BLaER1 treated with 17β-estradiol and CSF1 and Interleukin-3, amounts not matched to agents 10 nM and 100 nM (cell line): Measurements from ENCODE around the gene WT1.

ENCODE experiments used
- H3K27ac ChIP-seq, 11 experiments: shearing (Covaris generic); formaldehyde crosslinking; 2 replicates each; pipeline ENCODE4 v1.8.1; 2022
- H3K27me3 ChIP-seq, 11 experiments: shearing (Covaris generic); formaldehyde crosslinking; 2 replicates each; pipeline ENCODE4 v1.8.1; 2022
- H3K36me3 ChIP-seq, 11 experiments: shearing (Covaris generic); formaldehyde crosslinking; 2 replicates each; pipeline ENCODE4 v1.8.1; 2022
- H3K4me1 ChIP-seq, 10 experiments: shearing (Covaris generic); formaldehyde crosslinking; 2 replicates each; pipeline ENCODE4 v1.8.1; 2022
- H3K4me2 ChIP-seq, 11 experiments: shearing (Covaris generic); formaldehyde crosslinking; 2 replicates each; pipeline ENCODE4 v1.8.1; 2022
- H3K4me3 ChIP-seq, 10 experiments: shearing (Covaris generic); formaldehyde crosslinking; 2 replicates each; pipeline ENCODE4 v1.8.1; 2022
- H3K9ac ChIP-seq, 11 experiments: shearing (Covaris generic); formaldehyde crosslinking; 2 replicates each; pipeline ENCODE4 v1.8.1; 2022
- H3K9me3 ChIP-seq, 11 experiments: shearing (Covaris generic); formaldehyde crosslinking; replicated peaks in 1 of 11; 2 replicates each; pipeline ENCODE4 v1.8.1; 2022
- H4K20me1 ChIP-seq, 11 experiments: shearing (Covaris generic); formaldehyde crosslinking; 2 replicates each; pipeline ENCODE4 v1.8.1; 2022
- Cebpa-rat ChIP-seq, 11 experiments: shearing (Covaris generic); IDR thresholded peaks; 2 replicates each; pipeline ENCODE4 v1.8.1; 2022

WT1 gene

DNA sequence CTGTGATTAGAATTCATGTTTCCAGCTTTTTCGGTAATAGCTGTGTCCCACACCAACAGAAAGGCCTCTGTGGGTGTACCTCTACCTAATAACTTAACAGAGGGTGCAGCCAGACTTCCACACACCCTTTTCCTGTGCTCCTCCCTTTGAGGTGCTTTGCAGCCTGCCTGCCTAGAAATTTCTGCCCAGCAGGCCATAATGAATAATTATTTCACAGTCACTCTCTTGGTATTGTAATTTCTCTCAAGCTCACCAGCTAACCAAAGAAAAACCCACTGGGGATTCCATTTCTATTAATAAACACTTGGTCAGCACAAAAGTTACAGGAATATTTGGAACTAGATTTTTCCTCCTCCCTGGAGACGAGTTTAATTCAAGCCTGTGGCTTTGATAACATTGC, 13.3 kb downstream of the WT1 start:
- Histone ChIP-seq H3K4me3 (peak overlapping the region in 5 of 10 experiments; percentile 8 to 47 (median 31); a peak in 2 of 20 replicates), H3K27ac (peak overlapping the region in 8 of 11 experiments; percentile 63 to 87 (median 76); a peak in 15 of 22 replicates), H3K9me3 (peaks cover 2 to 13% (median 9%) of the 10 kb centered on the region in 11 experiments; a peak in 21 of 22 replicates), H3K9ac (peak overlapping the region in 6 of 11 experiments; percentile 25 to 74 (median 64); a peak in 11 of 22 replicates), H3K36me3 (no peaks in the 10 kb centered on the region), H3K4me1 (peaks cover 24 to 96% (median 80%) of the 10 kb centered on the region in 10 experiments), H3K4me2 (peak overlapping the region; percentile 68 to 95 (median 80); a peak in 21 of 22 replicates), H4K20me1 (peaks cover 0 to 4% (median 0%) of the 10 kb centered on the region in 11 experiments; a peak in 2 of 22 replicates), H3K27me3 (peaks cover 25 to 30% (median 27%) of the 10 kb centered on the region in 11 experiments)
- TF ChIP-seq Cebpa-rat (IDR thresholded peaks at IDR 0.05): no peak

DNA sequence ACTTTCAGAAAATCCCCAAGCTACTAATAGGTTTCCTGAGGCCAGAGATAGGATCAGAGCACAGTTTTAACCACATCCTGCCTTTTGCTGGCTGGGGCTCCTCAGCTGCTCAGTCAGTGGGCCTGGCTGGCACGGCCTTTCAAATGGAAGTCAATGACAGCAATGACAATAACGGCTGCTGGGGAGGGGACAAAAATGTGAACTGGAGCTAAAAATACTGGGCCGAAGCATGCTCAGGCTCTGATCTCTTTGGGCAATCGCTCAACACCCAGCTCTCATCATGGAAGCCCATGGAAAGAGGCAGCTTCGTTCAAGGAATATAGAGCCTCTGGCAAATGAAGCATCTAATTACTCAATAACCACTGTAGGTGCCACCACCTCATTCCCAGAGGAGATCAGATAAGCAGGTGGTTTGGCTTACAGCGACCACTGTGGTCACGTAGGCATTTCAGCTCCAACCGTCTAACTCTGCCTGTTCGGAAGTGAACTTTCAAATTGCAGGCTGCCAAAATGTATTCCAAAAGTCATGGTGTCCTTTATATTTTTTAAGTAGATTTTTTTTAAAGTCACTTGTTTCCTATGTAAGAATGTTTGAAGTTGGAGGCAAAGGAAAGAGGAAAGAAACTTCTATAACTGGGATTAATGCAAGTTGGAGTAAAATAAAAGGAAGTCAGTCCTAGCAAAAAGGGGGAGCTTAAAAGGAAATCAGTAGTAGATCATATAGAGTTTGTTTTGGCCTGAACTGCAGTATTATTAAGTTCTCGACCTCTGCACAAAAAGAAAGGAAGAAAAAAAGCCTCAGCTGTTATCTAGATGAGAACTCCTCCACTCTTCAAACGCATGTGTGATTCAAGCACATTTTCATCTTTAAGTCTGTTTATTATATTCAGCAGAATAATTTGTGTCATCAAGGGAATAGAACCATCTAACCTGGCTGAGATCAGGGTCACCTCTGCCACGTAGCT, 14.1 kb downstream of the WT1 start:
- H3K4me2 ChIP-seq: peak overlapping the region; percentile 68 to 95 (median 80)
- H3K4me3 ChIP-seq: peak overlapping the region in 7 of 10 experiments; percentile 8 to 47 (median 24); a peak in 8 of 20 replicates

DNA sequence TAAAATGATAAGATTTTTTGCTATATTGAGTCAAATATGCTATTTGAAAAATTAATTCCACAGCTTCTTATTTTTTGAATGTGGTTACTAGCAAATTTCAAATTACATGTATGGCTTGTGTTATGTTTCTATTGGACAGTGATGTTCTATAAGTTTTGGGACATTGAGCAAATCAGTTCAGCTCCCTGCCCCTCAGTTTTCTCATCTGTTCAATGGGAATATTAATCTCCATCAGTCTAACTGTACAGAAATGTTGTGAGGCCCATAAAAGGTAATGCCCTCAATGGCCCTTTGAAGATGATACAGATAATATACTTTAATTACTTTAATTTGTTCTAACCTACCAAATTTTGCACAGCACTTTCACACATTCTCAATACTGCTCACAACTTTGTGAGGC, 15.2 kb downstream of the WT1 start:
- H3K27ac ChIP-seq: peak overlapping the region in 8 of 11 experiments; percentile 63 to 87 (median 76); a peak in 14 of 22 replicates
- H3K4me2 ChIP-seq: peak overlapping the region in 10 of 11 experiments; percentile 75 to 95 (median 80); a peak in 20 of 22 replicates

More for the DNA sequence above, 14.1 kb downstream of the WT1 start:
- H3K9me3 ChIP-seq: peaks cover 0 to 5% (median 1%) of the 10 kb centered on the region in 11 experiments; a peak in 9 of 22 replicates
- H3K27me3 ChIP-seq: peaks cover 17 to 23% (median 19%) of the 10 kb centered on the region in 11 experiments
- no peaks in the 10 kb centered on the region for H3K36me3 ChIP-seq
- H3K9ac ChIP-seq: peak overlapping the region in 7 of 11 experiments; percentile 41 to 74 (median 62); a peak in 12 of 22 replicates
- H3K27ac ChIP-seq: peak overlapping the region in 9 of 11 experiments; percentile 28 to 87 (median 74); a peak in 18 of 22 replicates
- no peaks in the 10 kb centered on the region for H4K20me1 ChIP-seq
- TF ChIP-seq Cebpa-rat (IDR thresholded peaks at IDR 0.05): peak in 2 of 11 experiments; percentile 63 to 75; a peak in 4 of 22 replicates
- H3K4me1 ChIP-seq: peaks cover 22 to 96% (median 74%) of the 10 kb centered on the region in 10 experiments

DNA sequence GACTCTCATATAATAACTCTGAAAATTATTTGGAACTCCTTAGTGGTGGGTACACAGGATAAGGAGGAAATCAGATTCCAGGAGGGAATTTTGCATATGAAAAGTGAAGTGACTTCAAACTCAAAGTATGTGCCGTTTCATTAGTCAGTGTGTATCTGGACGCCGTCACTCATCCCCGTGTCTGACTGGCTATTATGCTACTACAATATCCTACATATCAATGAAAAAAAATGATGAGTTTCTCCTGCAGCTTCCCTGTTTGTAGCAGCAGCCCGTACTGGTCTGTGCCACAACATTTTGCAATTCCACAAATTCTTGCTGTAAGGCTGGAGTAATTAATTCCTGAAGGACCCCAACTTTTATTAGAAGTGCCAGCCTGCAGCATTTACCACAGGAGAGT, 16.5 kb downstream of the WT1 start:
- TF ChIP-seq Cebpa-rat (IDR thresholded peaks at IDR 0.05): no peak
- H3K9ac ChIP-seq: no peak overlapping the region
- H3K4me3 ChIP-seq: no peak overlapping the region
- no peaks in the 10 kb centered on the region for H4K20me1 ChIP-seq
- H3K9me3 ChIP-seq: peaks cover 0 to 8% (median 0%) of the 10 kb centered on the region in 11 experiments; a peak in 2 of 22 replicates
- H3K27me3 ChIP-seq: 0 out of 22 replicates have a peak, but pooled peaks cover 0 to 5% (median 0%) of the 10 kb centered on the region in 11 experiments
- H3K4me2 ChIP-seq: peak overlapping the region in 8 of 11 experiments; percentile 75 to 95 (median 82); a peak in 16 of 22 replicates
- H3K27ac ChIP-seq: peak overlapping the region in 2 of 11 experiments; percentile 82 to 87; a peak in 2 of 22 replicates
- peaks cover 22 to 88% (median 71%) of the 10 kb centered on the region in 10 experiments for H3K4me1 ChIP-seq
- no peaks in the 10 kb centered on the region for H3K36me3 ChIP-seq

More for the DNA sequence above, 15.2 kb downstream of the WT1 start:
- Histone ChIP-seq H3K36me3 (no peaks in the 10 kb centered on the region), H3K4me1 (peaks cover 22 to 100% (median 73%) of the 10 kb centered on the region in 10 experiments), H3K9ac (peak overlapping the region in 6 of 11 experiments; percentile 53 to 74 (median 64); a peak in 10 of 22 replicates), H3K9me3 (peaks cover 0 to 3% (median 0%) of the 10 kb centered on the region in 11 experiments; a peak in 1 of 22 replicates), H4K20me1 (no peaks in the 10 kb centered on the region), H3K4me3 (peak overlapping the region in 4 of 10 experiments; percentile 2 to 47 (median 32); a peak in 5 of 20 replicates), H3K27me3 (peaks cover 6 to 12% (median 8%) of the 10 kb centered on the region in 11 experiments)
- no peak for TF ChIP-seq Cebpa-rat (IDR thresholded peaks at IDR 0.05)

DNA sequence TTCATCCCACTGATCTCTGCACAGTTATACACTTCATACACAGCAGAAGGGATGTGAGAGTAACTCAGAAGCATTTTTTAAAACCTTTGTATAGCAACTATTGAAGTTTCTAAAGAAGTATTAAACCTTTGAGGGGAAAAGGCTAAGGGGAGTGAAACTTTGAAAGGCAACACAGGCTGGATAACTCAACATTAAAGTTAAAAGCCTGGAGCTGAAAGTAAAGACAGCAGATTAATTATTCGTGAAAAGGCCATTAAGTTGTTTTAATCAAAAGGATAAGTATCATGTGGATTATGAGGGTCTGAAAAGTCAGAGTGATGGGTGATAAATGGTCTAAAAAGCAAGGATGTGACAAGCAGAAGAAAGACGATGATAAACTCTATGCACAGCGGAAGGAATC, 17.5 kb downstream of the WT1 start:
- Histone ChIP-seq H4K20me1 (no peaks in the 10 kb centered on the region), H3K9me3 (peaks cover 0 to 8% (median 0%) of the 10 kb centered on the region in 11 experiments; a peak in 3 of 22 replicates), H3K4me3 (no peak overlapping the region), H3K4me2 (peak overlapping the region in 6 of 11 experiments; percentile 75 to 95 (median 84); a peak in 8 of 22 replicates), H3K27ac (no peak overlapping the region), H3K9ac (no peak overlapping the region), H3K4me1 (peaks cover 22 to 78% (median 61%) of the 10 kb centered on the region in 10 experiments), H3K27me3 (0 out of 22 replicates have a peak, but pooled peaks cover 0 to 5% (median 0%) of the 10 kb centered on the region in 11 experiments), H3K36me3 (no peaks in the 10 kb centered on the region)
- no peak for TF ChIP-seq Cebpa-rat (IDR thresholded peaks at IDR 0.05)

DNA sequence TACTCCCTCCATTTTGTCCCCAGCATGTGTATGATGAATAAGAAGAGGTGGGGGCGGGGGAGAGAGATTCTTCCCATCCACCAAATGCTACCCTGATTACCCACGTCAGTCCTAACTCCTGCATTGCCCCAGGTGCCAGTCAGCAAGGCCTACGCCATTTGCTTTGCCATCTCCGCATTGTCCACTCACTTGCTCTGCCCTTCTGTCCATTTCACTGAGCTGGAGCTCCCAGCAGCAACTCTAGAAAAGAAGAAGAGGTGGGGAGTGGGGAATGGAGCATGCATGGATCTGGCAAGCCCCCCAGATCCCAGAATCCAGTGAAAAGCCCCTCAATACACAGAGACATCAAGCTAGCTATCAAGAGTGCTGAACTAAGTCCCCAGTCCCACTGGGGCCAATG, 19.0 kb downstream of the WT1 start:
- Histone ChIP-seq H3K4me1 (peaks cover 11 to 63% (median 46%) of the 10 kb centered on the region in 10 experiments), H3K4me2 (peak overlapping the region in 7 of 11 experiments; percentile 9 to 45 (median 28); a peak in 8 of 22 replicates), H4K20me1 (no peaks in the 10 kb centered on the region), H3K4me3 (no peak overlapping the region), H3K36me3 (no peaks in the 10 kb centered on the region), H3K27ac (no peak overlapping the region), H3K27me3 (0 out of 22 replicates have a peak, but pooled peaks cover 0 to 5% (median 0%) of the 10 kb centered on the region in 11 experiments), H3K9me3 (peaks cover 0 to 8% (median 0%) of the 10 kb centered on the region in 11 experiments; a peak in 3 of 22 replicates), H3K9ac (no peak overlapping the region)
- no peak for TF ChIP-seq Cebpa-rat (IDR thresholded peaks at IDR 0.05)

DNA sequence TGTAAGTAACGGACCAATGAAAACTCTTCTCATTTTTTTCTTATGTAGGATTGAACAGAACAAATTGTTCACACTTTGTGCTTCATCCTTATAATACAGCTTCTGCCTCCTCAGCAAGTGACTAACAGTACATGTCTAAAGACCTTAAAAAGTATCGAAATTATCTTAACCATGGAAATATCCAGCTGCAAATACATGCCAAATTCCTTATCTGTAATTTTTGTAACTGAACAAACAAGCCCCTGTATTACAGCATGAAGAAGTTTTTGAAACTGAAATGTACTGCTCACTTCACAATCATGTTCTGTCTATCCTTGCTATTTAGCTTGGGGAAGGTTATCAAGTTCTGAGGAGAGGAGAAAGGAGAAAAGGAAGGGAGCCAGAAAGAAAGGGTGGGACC, 20.4 kb downstream of the WT1 start:
- no peak for TF ChIP-seq Cebpa-rat (IDR thresholded peaks at IDR 0.05)
- Histone ChIP-seq H3K4me3 (no peak overlapping the region), H3K36me3 (no peaks in the 10 kb centered on the region), H3K9ac (no peak overlapping the region), H3K9me3 (peaks cover 0 to 8% (median 0%) of the 10 kb centered on the region in 11 experiments; a peak in 3 of 22 replicates), H3K27me3 (peaks cover 0 to 5% (median 0%) of the 10 kb centered on the region in 11 experiments; a peak in 2 of 22 replicates), H4K20me1 (no peaks in the 10 kb centered on the region), H3K4me2 (no peak overlapping the region), H3K27ac (no peak overlapping the region), H3K4me1 (peaks cover 0 to 49% (median 32%) of the 10 kb centered on the region in 10 experiments; a peak in 16 of 20 replicates)

DNA sequence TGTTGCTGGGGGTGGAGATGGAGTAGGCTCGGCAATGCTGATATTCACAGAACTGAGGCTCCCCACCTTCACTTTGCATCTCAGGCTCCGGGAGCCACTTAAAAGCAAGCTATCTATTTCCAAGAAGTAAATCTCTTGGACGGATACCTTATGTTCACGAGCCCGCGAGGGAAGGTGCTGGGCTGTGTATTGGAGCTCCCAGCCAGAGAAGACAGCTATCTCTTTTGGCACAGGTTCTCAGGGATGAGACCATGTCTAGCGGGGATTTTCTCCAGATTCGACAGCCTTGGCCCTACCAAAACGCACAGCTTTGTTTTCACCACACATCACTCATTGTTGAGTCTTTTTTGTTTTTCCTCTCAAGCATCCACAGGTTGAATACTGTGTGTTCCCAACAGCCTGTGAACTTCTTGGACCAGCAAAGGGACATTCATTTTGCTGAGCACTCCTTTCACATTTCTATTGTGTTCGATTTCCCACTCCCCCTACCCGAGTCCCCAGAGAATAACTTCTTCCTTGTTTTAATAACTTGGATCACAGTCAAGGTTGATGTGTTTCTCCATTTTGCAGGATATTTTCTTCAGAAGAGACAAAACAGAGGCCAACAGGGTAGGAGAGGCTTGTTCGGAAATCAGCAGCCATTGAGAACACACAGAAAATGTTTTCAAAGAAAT, 23.3 kb downstream of the WT1 start:
- Histone ChIP-seq H3K9me3 (peaks cover 0 to 8% (median 0%) of the 10 kb centered on the region in 11 experiments; a peak in 3 of 22 replicates), H3K9ac (no peak overlapping the region), H3K4me3 (no peak overlapping the region), H4K20me1 (no peaks in the 10 kb centered on the region), H3K4me2 (no peak overlapping the region), H3K36me3 (no peaks in the 10 kb centered on the region), H3K27me3 (no peaks in the 10 kb centered on the region; a peak in 2 of 22 replicates), H3K27ac (no peak overlapping the region), H3K4me1 (peaks cover 0 to 20% (median 6%) of the 10 kb centered on the region in 10 experiments; a peak in 9 of 20 replicates)
- no peak for TF ChIP-seq Cebpa-rat (IDR thresholded peaks at IDR 0.05)
